ENCODE measurements around the gene BRF1.

GRCh38 chr14:105317546-105317945, 16.7 kb upstream of the BRF1 start:
- TF ChIP-seq POLR2A (IDR thresholded peaks at IDR 0.05) = no peak
- TF ChIP-seq, protein P1, sequence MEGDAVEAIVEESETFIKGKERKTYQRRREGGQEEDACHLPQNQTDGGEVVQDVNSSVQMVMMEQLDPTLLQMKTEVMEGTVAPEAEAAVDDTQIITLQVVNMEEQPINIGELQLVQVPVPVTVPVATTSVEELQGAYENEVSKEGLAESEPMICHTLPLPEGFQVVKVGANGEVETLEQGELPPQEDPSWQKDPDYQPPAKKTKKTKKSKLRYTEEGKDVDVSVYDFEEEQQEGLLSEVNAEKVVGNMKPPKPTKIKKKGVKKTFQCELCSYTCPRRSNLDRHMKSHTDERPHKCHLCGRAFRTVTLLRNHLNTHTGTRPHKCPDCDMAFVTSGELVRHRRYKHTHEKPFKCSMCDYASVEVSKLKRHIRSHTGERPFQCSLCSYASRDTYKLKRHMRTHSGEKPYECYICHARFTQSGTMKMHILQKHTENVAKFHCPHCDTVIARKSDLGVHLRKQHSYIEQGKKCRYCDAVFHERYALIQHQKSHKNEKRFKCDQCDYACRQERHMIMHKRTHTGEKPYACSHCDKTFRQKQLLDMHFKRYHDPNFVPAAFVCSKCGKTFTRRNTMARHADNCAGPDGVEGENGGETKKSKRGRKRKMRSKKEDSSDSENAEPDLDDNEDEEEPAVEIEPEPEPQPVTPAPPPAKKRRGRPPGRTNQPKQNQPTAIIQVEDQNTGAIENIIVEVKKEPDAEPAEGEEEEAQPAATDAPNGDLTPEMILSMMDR (IDR thresholded peaks at IDR 0.05) = peak in 1 of 5 experiments; percentile 18
